Liver (tissue), 9 donors: ENCODE results near the gene RFFL. TPM values are rescaled to one million over a fixed set of nuclear protein-coding genes. Genes with fewer than 3 reads are reported as not detected.

ENCODE experiments used
- DNase-seq: peaks from one replicate; pipeline ENCODE4 v3.0.0-alpha.2; 2017; ENCODE audit warnings: low spot score
- H3K27ac ChIP-seq, 2 donors: one replicate each; pipeline ENCODE4 v1.7.0; 2013; ENCODE audit warnings: inconsistent platforms in 2 of 2, low read length in 2 of 2, control low read depth in 1 of 2, low read depth in 1 of 2, mild to moderate bottlenecking in 1 of 2
- H3K27me3 ChIP-seq, 4 donors: one replicate each; pipeline versions ENCODE4 v1.6.1 to v1.7.0; 2013; ENCODE audit warnings: low read length in 3 of 4, inconsistent platforms in 1 of 4, mild to moderate bottlenecking in 1 of 4, moderate library complexity in 1 of 4; ENCODE audit not compliant: control insufficient read depth in 4 of 4, insufficient read depth in 4 of 4
- H3K36me3 ChIP-seq, 4 donors: one replicate each; pipeline versions ENCODE4 v1.6.1 to v1.7.0; 2013; ENCODE audit warnings: low read length in 3 of 4, mild to moderate bottlenecking in 3 of 4, low read depth in 1 of 4, moderate library complexity in 1 of 4; ENCODE audit not compliant: control insufficient read depth in 4 of 4, insufficient read depth in 3 of 4
- H3K4me1 ChIP-seq, 4 donors: one replicate each; pipeline versions ENCODE4 v1.6.1 to v1.7.0; 2013; ENCODE audit warnings: low read length in 3 of 4, mild to moderate bottlenecking in 3 of 4, moderate library complexity in 1 of 4; ENCODE audit not compliant: control insufficient read depth in 4 of 4, insufficient read depth in 4 of 4
- H3K4me3 ChIP-seq, 3 donors: one replicate each; pipeline versions ENCODE4 v1.6.1 to v1.7.0; 2013; ENCODE audit warnings: low read length in 3 of 3, control low read depth in 1 of 3, low read depth in 1 of 3, mild to moderate bottlenecking in 1 of 3
- H3K9ac ChIP-seq, 2 donors: one replicate each; pipeline ENCODE4 v1.7.0; 2013; ENCODE audit warnings: low read length in 2 of 2, mild to moderate bottlenecking in 2 of 2, moderate library complexity in 2 of 2, control low read depth in 1 of 2, low read depth in 1 of 2
- H3K9me3 ChIP-seq, 4 donors: one replicate each; pipeline versions ENCODE4 v1.6.1 to v1.7.0; 2013; ENCODE audit warnings: low read length in 3 of 4; ENCODE audit not compliant: control insufficient read depth in 4 of 4
- CTCF ChIP-seq: fragments of 150-350 bp; IDR thresholded peaks from 2 replicates; pipeline ENCODE4 v1.5.1; 2017; ENCODE audit warnings: improper control_type of control experiment, low read depth, low read length; ENCODE audit not compliant: missing input control
- EGR1 ChIP-seq, 2 donors: IDR thresholded peaks; 2 replicates each; pipeline ENCODE4 v1.6.1; 2016 to 2018; ENCODE audit warnings: antibody characterized with exemption in 2 of 2, low read depth in 2 of 2
- FOXA1 ChIP-seq: IDR thresholded peaks from 2 replicates; pipeline ENCODE4 v1.6.1; 2016; ENCODE audit warnings: antibody characterized with exemption
- GABPA ChIP-seq, 2 donors: IDR thresholded peaks in 1 of 2; conservative IDR thresholded peaks in 1 of 2; 2 replicates each; pipeline ENCODE4 v1.6.1; 2016; ENCODE audit warnings: antibody characterized with exemption in 2 of 2, mild to moderate bottlenecking in 1 of 2, moderate library complexity in 1 of 2
- HNF4A ChIP-seq, 2 donors: conservative IDR thresholded peaks; 2 replicates each; pipeline ENCODE4 v1.6.1; 2016; ENCODE audit warnings: antibody characterized with exemption in 2 of 2, mild to moderate bottlenecking in 2 of 2
- HNF4G ChIP-seq: IDR thresholded peaks from 2 replicates; pipeline ENCODE4 v1.6.1; 2016; ENCODE audit warnings: antibody characterized with exemption
- JUND ChIP-seq, 2 donors: IDR thresholded peaks; 2 replicates each; pipeline ENCODE4 v1.6.1; 2016; ENCODE audit warnings: antibody characterized with exemption in 2 of 2
- NR2F2 ChIP-seq: IDR thresholded peaks from 2 replicates; pipeline ENCODE4 v1.6.1; 2016; ENCODE audit warnings: antibody characterized with exemption
- RAD21 ChIP-seq, 2 donors: IDR thresholded peaks; 2 replicates each; pipeline ENCODE4 v1.6.1; 2016; ENCODE audit warnings: antibody characterized with exemption in 2 of 2, mild to moderate bottlenecking in 2 of 2
- RXRA ChIP-seq, 2 donors: IDR thresholded peaks; 2 replicates each; pipeline ENCODE4 v1.6.1; 2017 to 2018; ENCODE audit warnings: antibody characterized with exemption in 2 of 2, mild to moderate bottlenecking in 1 of 2
- TAF1 ChIP-seq: conservative IDR thresholded peaks from 2 replicates; pipeline ENCODE4 v1.6.1; 2016; ENCODE audit warnings: antibody characterized with exemption, mild to moderate bottlenecking
- YY1 ChIP-seq: IDR thresholded peaks from 2 replicates; pipeline ENCODE4 v1.6.1; 2016; ENCODE audit warnings: antibody characterized with exemption, mild to moderate bottlenecking
- WGBS: extraction: QIAGEN DNeasy Blood & Tissue Kit; methylation state at CpG from one replicate; pipeline ENCODE4 v1.1.7; 2013; 5-methylcytosine and 5-hydroxymethylcytosine counted together
- polyA plus RNA-seq, 2 donors: library from polyadenylated mRNA; stranded (reverse) in 1 of 2; unstranded in 1 of 2; fragments of 200-250 nt in 1 of 2; fragments of >200 nt in 1 of 2; fragmentation: Nextera tagmentation in 1 of 2; extraction: Ambion mirVana in 1 of 2; gene quantifications; one replicate each; pipeline versions ENCODE4 v1.2.1 to v1.2.3, GENCODE V29; 2013 to 2015
- total RNA-seq, 2 donors: library from RNA; depleted of rRNA; stranded (reverse); fragments of >200 nt; gene quantifications; one replicate each; pipeline ENCODE4 v1.2.3, GENCODE V29; 2014
- TF ChIP-seq, protein P1 (sequence below): IDR thresholded peaks from 2 replicates; pipeline ENCODE4 v1.6.1; 2016; ENCODE audit warnings: antibody characterized with exemption
- donor health status: healthy.
- donor health status: healthy.
- donor health status: healthy.
- donor health status: healthy.
- donor health status: healthy.

Gene RFFL
- total and polyA plus RNA-seq, 4 donors = 15.9 to 28.0 (median 22.0) TPM

DNA sequence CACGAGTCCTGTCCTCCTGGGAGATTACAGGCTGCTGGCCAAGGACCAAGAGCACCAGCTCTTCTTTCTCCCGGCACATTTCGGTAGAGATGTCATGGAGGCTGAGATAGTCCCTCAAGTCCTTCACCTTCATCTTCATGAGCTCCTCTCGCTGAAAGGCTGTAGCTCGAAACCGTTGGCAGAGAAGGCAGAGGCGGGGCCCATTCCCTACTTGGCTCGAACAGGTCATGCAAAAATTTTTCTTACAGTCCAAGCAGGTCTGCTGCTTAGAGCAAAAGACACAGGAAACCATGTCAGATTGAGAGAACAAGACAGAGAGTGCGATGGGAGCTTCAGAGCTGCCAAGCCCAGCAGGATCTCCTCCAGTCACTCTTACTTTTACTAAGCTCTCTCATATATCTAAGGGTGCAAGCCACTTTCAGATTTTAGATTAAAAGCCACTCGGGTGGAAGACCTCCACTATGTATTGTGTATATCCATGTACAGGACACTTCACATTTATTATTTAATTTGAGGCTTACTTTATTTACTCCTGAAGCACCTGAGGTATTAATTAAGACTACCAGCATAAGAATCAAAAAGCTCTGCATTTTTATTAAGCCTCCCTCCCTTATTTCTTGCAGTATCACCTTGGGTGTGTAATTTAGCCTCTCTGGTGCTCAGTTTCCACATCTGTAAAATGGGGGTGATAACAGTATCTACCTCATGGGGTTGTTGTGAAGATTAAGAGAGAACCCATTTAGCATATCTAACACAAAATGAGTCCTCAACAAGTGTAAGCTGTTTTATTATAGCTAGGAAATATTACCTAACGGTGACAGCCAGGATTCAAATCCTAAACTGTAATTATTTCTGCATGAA, 41.8 kb downstream of the RFFL start:
- no peaks in the 10 kb centered on the region for H3K27me3 ChIP-seq
- no peak overlapping the region for H3K9ac ChIP-seq
- peak overlapping the region in 1 of 2 donors; percentile 64 for H3K27ac ChIP-seq
- TF ChIP-seq FOXA1 (no peak), HNF4A (conservative IDR thresholded peaks at IDR 0.05) (no peak)
- peaks cover 5 to 13% (median 7%) of the 10 kb centered on the region in 4 donors for H3K4me1 ChIP-seq
- 94% methylated on average over 11 of the region's 11 CpGs for WGBS
- no peak overlapping the region for H3K4me3 ChIP-seq
- DNase-seq = no peak
- H3K36me3 ChIP-seq = peaks cover 19 to 49% (median 29%) of the 10 kb centered on the region in 4 donors
- H3K9me3 ChIP-seq = no peaks in the 10 kb centered on the region

- Histone ChIP-seq H3K4me3 (no peak overlapping the region), H3K27me3 (no peaks in the 10 kb centered on the region), H3K36me3 (peaks cover 16 to 57% (median 43%) of the 10 kb centered on the region in 4 donors), H3K4me1 (peaks cover 5 to 13% (median 7%) of the 10 kb centered on the region in 4 donors), H3K9ac (no peak overlapping the region), H3K27ac (no peak overlapping the region), H3K9me3 (no peaks in the 10 kb centered on the region)
- no peak for DNase-seq
- TF ChIP-seq FOXA1 (no peak), TAF1 (no peak), HNF4A (conservative IDR thresholded peaks at IDR 0.05) (no peak), RXRA (IDR thresholded peaks at IDR 0.05) (no peak), CTCF (no peak), GABPA (IDR thresholded peaks at IDR 0.05 in 1 of 2, conservative IDR thresholded peaks at IDR 0.05 in 1 of 2) (no peak), HNF4G (no peak), EGR1 (IDR thresholded peaks at IDR 0.05; ENCODE audit: low read depth in 2 of 2) (no peak), RAD21 (IDR thresholded peaks at IDR 0.05) (no peak), YY1 (no peak)
- TF ChIP-seq, protein P1, sequence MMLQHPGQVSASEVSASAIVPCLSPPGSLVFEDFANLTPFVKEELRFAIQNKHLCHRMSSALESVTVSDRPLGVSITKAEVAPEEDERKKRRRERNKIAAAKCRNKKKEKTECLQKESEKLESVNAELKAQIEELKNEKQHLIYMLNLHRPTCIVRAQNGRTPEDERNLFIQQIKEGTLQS = no peak
- 96% methylated on average over 6 of the region's 6 CpGs for WGBS
Observed at GRCh38 chr17:35019386-35020179, 43.9 kb downstream of the RFFL start.

DNA sequence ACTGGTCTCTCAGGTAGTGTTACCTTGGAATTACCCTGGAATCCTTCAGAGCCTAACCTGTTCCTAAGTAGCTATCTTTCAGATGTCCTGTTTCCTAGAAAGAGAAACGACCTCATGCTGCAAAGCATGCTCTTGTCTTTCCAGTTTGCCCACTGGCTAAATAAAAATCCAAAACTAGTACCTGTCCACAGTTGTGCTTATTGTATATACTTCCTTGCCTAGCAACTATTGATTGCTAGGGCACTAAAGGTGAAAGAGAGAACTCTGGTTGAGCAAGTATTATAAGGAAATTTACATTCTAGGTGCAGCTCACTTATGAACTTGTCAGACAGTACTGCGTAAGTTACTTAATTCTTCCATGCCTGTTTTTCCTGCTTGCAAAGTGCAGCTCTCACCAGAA, 44.7 kb downstream of the RFFL start:
- Histone ChIP-seq H3K9me3 (no peaks in the 10 kb centered on the region), H3K9ac (no peak overlapping the region), H3K4me3 (no peak overlapping the region), H3K27ac (no peak overlapping the region), H3K4me1 (peaks cover 5 to 13% (median 7%) of the 10 kb centered on the region in 4 donors), H3K27me3 (no peaks in the 10 kb centered on the region), H3K36me3 (peaks cover 14 to 63% (median 46%) of the 10 kb centered on the region in 4 donors)
- 89% methylated on average over 2 of the region's 2 CpGs for WGBS
- no peak for DNase-seq
- TF ChIP-seq CTCF = no peak
- TF ChIP-seq TAF1 = no peak
- no peak for TF ChIP-seq GABPA (IDR thresholded peaks at IDR 0.05 in 1 of 2, conservative IDR thresholded peaks at IDR 0.05 in 1 of 2)
- TF ChIP-seq NR2F2 = no peak
- TF ChIP-seq, protein P1 = no peak
- no peak for TF ChIP-seq RAD21 (IDR thresholded peaks at IDR 0.05)
- no peak for TF ChIP-seq HNF4A (conservative IDR thresholded peaks at IDR 0.05)
- TF ChIP-seq JUND (IDR thresholded peaks at IDR 0.05) = no peak
- no peak for TF ChIP-seq FOXA1
- TF ChIP-seq HNF4G = no peak
